ENCODE results near the gene ARMH3. TPM values are rescaled to one million over a fixed set of nuclear protein-coding genes. Genes with fewer than 3 reads are reported as not detected.

The ARMH3 gene
- total and polyA plus RNA-seq, 10 of the 15 experiments (the other 5 are each of a cell fraction or from before 2014, with no cell fraction given), result 13.0 to 33.0 (median 16.4) TPM

Small RNAs within 50 kb of the gene (small RNA-seq; reads per million reads assigned to genes)
- not detected for gene AL500527.1
- gene AL500527.2, result not detected
- gene RF00017, result not detected
- not detected for gene RF00019

Other genes starting within 250 kb of the ARMH3 start
Only the 7 nearest of the 9 such genes appear.
- gene HPS6, start 9.2 kb upstream of the ARMH3 start, total RNA-seq (2014; rRNA removed), result 22.1 and 27.2 TPM in 2 replicates
- 9.2 and 9.8 TPM in 2 replicates for gene HPS6, start 9.2 kb upstream of the ARMH3 start, total RNA-seq (2014; rRNA removed; fragmentation: Illumina TruSeq; extraction: Trizol)
- 28.0 and 30.2 TPM in 2 replicates for gene HPS6, start 9.2 kb upstream of the ARMH3 start, total RNA-seq (2021)
- gene HPS6, start 9.2 kb upstream of the ARMH3 start, polyA plus RNA-seq (2011; rRNA removed), result 2.5 and 5.3 TPM in 2 replicates
- gene HPS6, start 9.2 kb upstream of the ARMH3 start, polyA plus RNA-seq (2014; fragmentation: Illumina TruSeq; extraction: Trizol), result 2.5 and 7.1 TPM in 2 replicates
- 1 to 10 TPM; 1.4 to 2.8 TPM for gene HPS6, start 9.2 kb upstream of the ARMH3 start, polyA plus RNA-seq (2014; fragmentation: Nextera tagmentation; extraction: Ambion mirVana)
- gene HPS6, start 9.2 kb upstream of the ARMH3 start, polyA plus RNA-seq (2014; rRNA removed), result 14.1 and 18.7 TPM in 2 replicates
- gene HPS6, start 9.2 kb upstream of the ARMH3 start, polyA plus RNA-seq (2016; fragmentation: Nextera tagmentation; extraction: Ambion mirVana), result 10 to 100 TPM; 16.3 to 20.7 TPM
- gene LDB1, start 64.2 kb upstream of the ARMH3 start, total RNA-seq (2014; rRNA removed), result 34.6 and 37.7 TPM in 2 replicates
- 35.6 and 36.0 TPM in 2 replicates for gene LDB1, start 64.2 kb upstream of the ARMH3 start, total RNA-seq (2014; rRNA removed; fragmentation: Illumina TruSeq; extraction: Trizol)
- gene LDB1, start 64.2 kb upstream of the ARMH3 start, total RNA-seq (2021), result 45.6 and 51.1 TPM in 2 replicates
- gene LDB1, start 64.2 kb upstream of the ARMH3 start, polyA plus RNA-seq (2011; rRNA removed), result 64.9 and 71.5 TPM in 2 replicates
- gene LDB1, start 64.2 kb upstream of the ARMH3 start, polyA plus RNA-seq (2014; fragmentation: Illumina TruSeq; extraction: Trizol), result 27.0 and 45.4 TPM in 2 replicates
- 1 to 10 TPM; 1.7 to 2.3 TPM for gene LDB1, start 64.2 kb upstream of the ARMH3 start, polyA plus RNA-seq (2014; fragmentation: Nextera tagmentation; extraction: Ambion mirVana)
- gene LDB1, start 64.2 kb upstream of the ARMH3 start, polyA plus RNA-seq (2014; rRNA removed), result 59.9 and 61.0 TPM in 2 replicates
- gene LDB1, start 64.2 kb upstream of the ARMH3 start, polyA plus RNA-seq (2016; fragmentation: Nextera tagmentation; extraction: Ambion mirVana), result 1 to 10 TPM; 4.7 to 5.6 TPM
- 23.4 and 25.1 TPM in 2 replicates for gene PPRC1, start 76.9 kb upstream of the ARMH3 start, total RNA-seq (2014; rRNA removed)
- 18.7 and 19.2 TPM in 2 replicates for gene PPRC1, start 76.9 kb upstream of the ARMH3 start, total RNA-seq (2014; rRNA removed; fragmentation: Illumina TruSeq; extraction: Trizol)
- 59.6 and 69.8 TPM in 2 replicates for gene PPRC1, start 76.9 kb upstream of the ARMH3 start, total RNA-seq (2021)
- 9.6 and 22.3 TPM in 2 replicates for gene PPRC1, start 76.9 kb upstream of the ARMH3 start, polyA plus RNA-seq (2011; rRNA removed)
- 42.1 and 55.9 TPM in 2 replicates for gene PPRC1, start 76.9 kb upstream of the ARMH3 start, polyA plus RNA-seq (2014; fragmentation: Illumina TruSeq; extraction: Trizol)
- gene PPRC1, start 76.9 kb upstream of the ARMH3 start, polyA plus RNA-seq (2014; fragmentation: Nextera tagmentation; extraction: Ambion mirVana), result 10 to 100 TPM; 13.1 to 15.2 TPM
- 44.1 and 54.3 TPM in 2 replicates for gene PPRC1, start 76.9 kb upstream of the ARMH3 start, polyA plus RNA-seq (2014; rRNA removed)
- 10 to 100 TPM; 39.6 to 40.6 TPM for gene PPRC1, start 76.9 kb upstream of the ARMH3 start, polyA plus RNA-seq (2016; fragmentation: Nextera tagmentation; extraction: Ambion mirVana)
- 106 and 111 TPM in 2 replicates for gene NOLC1, start 96.2 kb upstream of the ARMH3 start, total RNA-seq (2014; rRNA removed)
- 122 and 125 TPM in 2 replicates for gene NOLC1, start 96.2 kb upstream of the ARMH3 start, total RNA-seq (2014; rRNA removed; fragmentation: Illumina TruSeq; extraction: Trizol)
- gene NOLC1, start 96.2 kb upstream of the ARMH3 start, total RNA-seq (2021), result 144 TPM in 2 replicates
- 130 and 140 TPM in 2 replicates for gene NOLC1, start 96.2 kb upstream of the ARMH3 start, polyA plus RNA-seq (2011; rRNA removed)
- gene NOLC1, start 96.2 kb upstream of the ARMH3 start, polyA plus RNA-seq (2014; fragmentation: Illumina TruSeq; extraction: Trizol), result 244 and 248 TPM in 2 replicates
- gene NOLC1, start 96.2 kb upstream of the ARMH3 start, polyA plus RNA-seq (2014; fragmentation: Nextera tagmentation; extraction: Ambion mirVana), result 100 to 1,000 TPM in 1 of 2 experiments, 10 to 100 TPM in 1; 91.7 to 103 TPM
- gene NOLC1, start 96.2 kb upstream of the ARMH3 start, polyA plus RNA-seq (2014; rRNA removed), result 124 and 126 TPM in 2 replicates
- gene NOLC1, start 96.2 kb upstream of the ARMH3 start, polyA plus RNA-seq (2016; fragmentation: Nextera tagmentation; extraction: Ambion mirVana), result 100 to 1,000 TPM; 180 to 193 TPM
- 0.11 TPM in 1 of 2 replicates, not detected in the other for gene ELOVL3, start 170.1 kb upstream of the ARMH3 start, total RNA-seq (2014; rRNA removed)
- not detected in 2 replicates for gene ELOVL3, start 170.1 kb upstream of the ARMH3 start, total RNA-seq (2014; rRNA removed; fragmentation: Illumina TruSeq; extraction: Trizol)
- not detected in 2 replicates for gene ELOVL3, start 170.1 kb upstream of the ARMH3 start, total RNA-seq (2021)
- 0.09 and 0.10 TPM in 2 replicates for gene ELOVL3, start 170.1 kb upstream of the ARMH3 start, polyA plus RNA-seq (2011; rRNA removed)
- not detected in 2 replicates for gene ELOVL3, start 170.1 kb upstream of the ARMH3 start, polyA plus RNA-seq (2014; fragmentation: Illumina TruSeq; extraction: Trizol)
- gene ELOVL3, start 170.1 kb upstream of the ARMH3 start, polyA plus RNA-seq (2014; fragmentation: Nextera tagmentation; extraction: Ambion mirVana), result not detected
- gene ELOVL3, start 170.1 kb upstream of the ARMH3 start, polyA plus RNA-seq (2014; rRNA removed), result 0.09 TPM in 1 of 2 replicates, not detected in the other
- gene ELOVL3, start 170.1 kb upstream of the ARMH3 start, polyA plus RNA-seq (2016; fragmentation: Nextera tagmentation; extraction: Ambion mirVana), result under 1 TPM in 1 of 2 experiments, not detected in 1; 0.18 TPM
- gene PITX3, start 185.3 kb upstream of the ARMH3 start, total RNA-seq (2014; rRNA removed), result not detected in 2 replicates
- not detected in 2 replicates for gene PITX3, start 185.3 kb upstream of the ARMH3 start, total RNA-seq (2014; rRNA removed; fragmentation: Illumina TruSeq; extraction: Trizol)
- not detected in 2 replicates for gene PITX3, start 185.3 kb upstream of the ARMH3 start, total RNA-seq (2021)
- not detected in 2 replicates for gene PITX3, start 185.3 kb upstream of the ARMH3 start, polyA plus RNA-seq (2011; rRNA removed)
- gene PITX3, start 185.3 kb upstream of the ARMH3 start, polyA plus RNA-seq (2014; fragmentation: Illumina TruSeq; extraction: Trizol), result not detected in 2 replicates
- gene PITX3, start 185.3 kb upstream of the ARMH3 start, polyA plus RNA-seq (2014; fragmentation: Nextera tagmentation; extraction: Ambion mirVana), result not detected
- gene PITX3, start 185.3 kb upstream of the ARMH3 start, polyA plus RNA-seq (2014; rRNA removed), result not detected in 2 replicates
- gene PITX3, start 185.3 kb upstream of the ARMH3 start, polyA plus RNA-seq (2016; fragmentation: Nextera tagmentation; extraction: Ambion mirVana), result not detected
- 21.4 and 23.0 TPM in 2 replicates for gene GBF1, start 189.4 kb upstream of the ARMH3 start, total RNA-seq (2014; rRNA removed)
- 13.3 and 13.8 TPM in 2 replicates for gene GBF1, start 189.4 kb upstream of the ARMH3 start, total RNA-seq (2014; rRNA removed; fragmentation: Illumina TruSeq; extraction: Trizol)
- gene GBF1, start 189.4 kb upstream of the ARMH3 start, total RNA-seq (2021), result 38.8 and 42.0 TPM in 2 replicates
- 6.5 and 20.7 TPM in 2 replicates for gene GBF1, start 189.4 kb upstream of the ARMH3 start, polyA plus RNA-seq (2011; rRNA removed)
- 25.5 and 30.4 TPM in 2 replicates for gene GBF1, start 189.4 kb upstream of the ARMH3 start, polyA plus RNA-seq (2014; fragmentation: Illumina TruSeq; extraction: Trizol)
- gene GBF1, start 189.4 kb upstream of the ARMH3 start, polyA plus RNA-seq (2014; fragmentation: Nextera tagmentation; extraction: Ambion mirVana), result 1 to 10 TPM in 1 of 2 experiments, under 1 TPM in 1; 0.82 to 1.2 TPM
- 19.6 and 24.3 TPM in 2 replicates for gene GBF1, start 189.4 kb upstream of the ARMH3 start, polyA plus RNA-seq (2014; rRNA removed)
- gene GBF1, start 189.4 kb upstream of the ARMH3 start, polyA plus RNA-seq (2016; fragmentation: Nextera tagmentation; extraction: Ambion mirVana), result 10 to 100 TPM; 29.5 to 35.6 TPM